Activated CD4-positive, CD25-positive, alpha-beta regulatory T cell (primary cell): Measurements from ENCODE around the gene DR1.
"Not testable (repeated sequence)": the region's sequence is repeated elsewhere in the genome, so short reads cannot be mapped to it uniquely, and the experiment has no call there.

Source experiments
- DNase-seq, 4 experiments: peaks; one replicate each; lab custom pipeline; 2025; lab: John Stamatoyannopoulos, UW

Gene DR1

GRCh38 chr1:93386268-93386667, 40.6 kb downstream of the DR1 start:
- not testable (repeated sequence) for DNase-seq

GRCh38 chr1:93394514-93394913, 48.8 kb downstream of the DR1 start:
- no peak for DNase-seq

GRCh38 chr1:93395195-93395594, 49.5 kb downstream of the DR1 start:
- no peak for DNase-seq

- DNase-seq, result no peak
Observed at GRCh38 chr1:93399781-93400180, 54.1 kb downstream of the DR1 start.

GRCh38 chr1:93408203-93408602, 62.5 kb downstream of the DR1 start:
- DNase-seq, result no peak

GRCh38 chr1:93411000-93411399, 65.3 kb downstream of the DR1 start:
- no peak for DNase-seq

GRCh38 chr1:93414749-93415148, 69.0 kb downstream of the DR1 start:
- no peak for DNase-seq

GRCh38 chr1:93415296-93415695, 69.6 kb downstream of the DR1 start:
- no peak for DNase-seq

- DNase-seq, result no peak
Observed at GRCh38 chr1:93416183-93416582, 70.5 kb downstream of the DR1 start.
